MM.1S (cell line): ENCODE data around the gene ORAI2.

Experiments
- DNase-seq: peaks from one replicate; pipeline ENCODE4 v3.0.0-alpha.2; 2015
- H2AFZ ChIP-seq: fragments of 300-600 bp; sonication (generic); 2 replicates; pipeline ENCODE4 v1.6.0; 2016; ENCODE audit warnings: antibody characterized with exemption, low read length
- H3F3A ChIP-seq: fragments of 300-600 bp; sonication (generic); 2 replicates; pipeline ENCODE4 v1.6.1; 2016; ENCODE audit warnings: mild to moderate bottlenecking, antibody characterized with exemption, low read length, moderate library complexity, mixed read lengths; ENCODE audit not compliant: insufficient read depth
- H3K27ac ChIP-seq: fragments of 300-600 bp; sonication (generic); 2 replicates; pipeline ENCODE4 v1.5.1; 2016; ENCODE audit warnings: mild to moderate bottlenecking, low read length
- H3K27me3 ChIP-seq: fragments of 300-600 bp; sonication (generic); replicated peaks from 2 replicates; pipeline ENCODE4 v1.6.0; 2016; ENCODE audit warnings: low read length; ENCODE audit not compliant: insufficient read depth
- H3K36me3 ChIP-seq: fragments of 300-600 bp; sonication (generic); replicated peaks from 2 replicates; pipeline ENCODE4 v1.6.1; 2016; ENCODE audit warnings: mild to moderate bottlenecking, low read length, mixed read lengths; ENCODE audit not compliant: insufficient read depth
- H3K4me1 ChIP-seq: fragments of 300-600 bp; sonication (generic); 2 replicates; pipeline ENCODE4 v1.6.1; 2016; ENCODE audit warnings: low read length, mixed read lengths
- H3K4me2 ChIP-seq: fragments of 300-600 bp; sonication (generic); 2 replicates; pipeline ENCODE4 v1.6.0; 2016; ENCODE audit warnings: low read depth, low read length
- H3K4me3 ChIP-seq: fragments of 300-600 bp; sonication (generic); 2 replicates; pipeline ENCODE4 v1.5.1; 2016; ENCODE audit warnings: low read length, mixed read lengths
- H3K79me2 ChIP-seq: fragments of 300-600 bp; sonication (generic); 2 replicates; pipeline ENCODE4 v1.6.1; 2016; ENCODE audit warnings: mixed run types, low read length, mixed read lengths
- H3K9ac ChIP-seq: fragments of 300-600 bp; sonication (generic); 2 replicates; pipeline ENCODE4 v1.6.1; 2016; ENCODE audit warnings: low read length, mixed read lengths
- H3K9me2 ChIP-seq: fragments of 300-600 bp; sonication (generic); replicated peaks from 2 replicates; pipeline ENCODE4 v1.6.1; 2016; ENCODE audit warnings: mild to moderate bottlenecking, low read length, mixed read lengths; ENCODE audit not compliant: insufficient read depth
- H3K9me3 ChIP-seq: fragments of 300-600 bp; sonication (generic); replicated peaks from 2 replicates; pipeline ENCODE4 v1.6.1; 2016; ENCODE audit warnings: mild to moderate bottlenecking, low read length, mixed read lengths; ENCODE audit not compliant: insufficient read depth
- H4K20me1 ChIP-seq: fragments of 300-600 bp; sonication (generic); 2 replicates; pipeline ENCODE4 v1.6.1; 2016; ENCODE audit warnings: mild to moderate bottlenecking, low read length, moderate library complexity, mixed read lengths; ENCODE audit not compliant: insufficient read depth
- CTCF ChIP-seq: fragments of 300-600 bp; sonication (generic); IDR thresholded peaks from 2 replicates; pipeline ENCODE4 v1.5.1; 2016; ENCODE audit warnings: antibody characterized with exemption, low read length, mixed read lengths
- EZH2 ChIP-seq: fragments of 300-600 bp; sonication (generic); optimal IDR thresholded peaks from 2 replicates; pipeline ENCODE3; 2017; ENCODE audit warnings: low read depth, mild to moderate bottlenecking, antibody characterized with exemption, low read length, mixed read lengths
- EZH2phosphoT487 ChIP-seq: fragments of 300-600 bp; sonication (generic); IDR thresholded peaks from 2 replicates; pipeline ENCODE4 v1.6.1; 2018; ENCODE audit warnings: antibody characterized with exemption, low read length

ORAI2 gene

DNA sequence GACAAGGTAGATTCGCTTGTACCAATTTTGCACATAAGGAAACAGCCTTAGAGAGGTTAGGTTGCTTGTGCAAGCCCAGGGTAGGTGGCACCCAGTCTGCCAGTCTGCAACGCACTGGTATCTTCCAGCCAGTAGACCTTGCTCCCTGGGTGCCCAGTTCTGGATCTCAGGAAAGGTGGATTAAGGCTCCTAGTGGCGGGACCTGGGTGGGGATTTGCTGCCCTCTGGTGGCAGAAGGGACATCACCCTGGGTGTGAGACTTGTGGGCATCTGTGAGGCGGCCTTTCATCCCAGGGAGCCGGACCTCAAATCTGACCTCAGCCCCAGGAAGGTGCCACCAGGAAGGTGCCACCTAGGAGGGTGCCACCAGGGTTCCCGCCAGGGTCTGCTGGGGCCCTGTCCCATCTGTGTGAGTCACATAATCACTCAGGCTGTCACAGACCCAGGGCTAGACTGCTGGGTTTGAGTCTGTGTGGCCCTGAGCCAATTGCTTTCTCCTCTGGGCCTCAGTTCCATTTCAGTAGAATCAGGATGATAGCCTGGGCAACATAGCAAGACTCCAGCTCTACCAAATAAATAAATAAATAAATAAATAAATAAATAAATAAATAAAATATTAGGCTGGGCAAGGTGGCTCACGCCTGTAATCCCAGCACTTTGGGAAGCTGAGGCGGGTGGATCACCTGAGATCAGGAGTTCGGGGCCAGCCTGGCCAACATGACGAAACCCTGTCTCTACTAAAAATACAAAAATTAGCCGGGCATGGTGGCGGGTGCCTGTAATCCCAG, 42.5 kb upstream of the ORAI2 start:
- TF ChIP-seq CTCF (peak; percentile 90), EZH2 (no peak), EZH2phosphoT487 (no peak)
- Histone ChIP-seq H2AFZ (no peak overlapping the region), H3K79me2 (peaks cover 23% of the 10 kb centered on the region), H3K4me2 (no peak overlapping the region), H3K27ac (no peak overlapping the region), H3K4me1 (peaks cover 25% of the 10 kb centered on the region), H4K20me1 (no peaks in the 10 kb centered on the region), H3K27me3 (no peaks in the 10 kb centered on the region), H3K36me3 (no peaks in the 10 kb centered on the region), H3K9me3 (no peaks in the 10 kb centered on the region), H3K9me2 (no peaks in the 10 kb centered on the region), H3K4me3 (no peak overlapping the region), H3F3A (peaks cover 18% of the 10 kb centered on the region), H3K9ac (no peak overlapping the region)
- peak; percentile 72 for DNase-seq

DNA sequence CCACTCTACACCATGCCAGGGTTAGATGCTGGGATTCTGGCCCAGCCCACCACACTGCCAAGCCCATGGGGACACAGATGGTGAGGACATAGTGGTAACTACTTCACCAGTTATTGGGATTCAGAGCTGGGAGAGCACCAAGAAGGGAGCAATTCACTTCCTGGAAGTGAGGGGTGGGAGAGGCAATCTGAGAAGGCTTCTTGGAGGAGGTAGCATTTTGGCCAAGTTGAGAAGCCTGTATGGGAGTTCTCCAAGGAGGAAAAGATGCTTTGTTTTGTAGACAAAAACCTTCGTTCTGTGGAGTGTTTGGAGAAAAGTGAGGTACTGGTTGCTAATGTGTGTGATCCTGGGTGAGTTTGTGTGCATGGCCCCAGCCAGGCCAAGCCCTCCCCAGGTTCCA, 41.0 kb upstream of the ORAI2 start:
- TF ChIP-seq EZH2phosphoT487 (no peak), EZH2 (no peak), CTCF (no peak)
- H3K79me2 ChIP-seq = peaks cover 32% of the 10 kb centered on the region
- H3K4me1 ChIP-seq = peaks cover 29% of the 10 kb centered on the region
- H3K4me3 ChIP-seq = no peak overlapping the region
- peaks cover 19% of the 10 kb centered on the region for H3F3A ChIP-seq
- no peaks in the 10 kb centered on the region for H3K27me3 ChIP-seq
- H3K36me3 ChIP-seq = no peaks in the 10 kb centered on the region
- no peaks in the 10 kb centered on the region for H3K9me3 ChIP-seq
- no peak for DNase-seq
- H3K9me2 ChIP-seq = no peaks in the 10 kb centered on the region
- no peak overlapping the region for H3K9ac ChIP-seq
- no peak overlapping the region for H3K4me2 ChIP-seq
- no peaks in the 10 kb centered on the region for H4K20me1 ChIP-seq
- H2AFZ ChIP-seq = no peak overlapping the region
- no peak overlapping the region for H3K27ac ChIP-seq

- no peak for TF ChIP-seq EZH2phosphoT487
- TF ChIP-seq EZH2 = no peak
- TF ChIP-seq CTCF = no peak
- Histone ChIP-seq H3K9me2 (no peaks in the 10 kb centered on the region), H3K27me3 (no peaks in the 10 kb centered on the region), H3K4me3 (no peak overlapping the region), H3F3A (peaks cover 19% of the 10 kb centered on the region), H3K9ac (no peak overlapping the region), H3K27ac (no peak overlapping the region), H3K4me1 (peaks cover 24% of the 10 kb centered on the region), H3K9me3 (no peaks in the 10 kb centered on the region), H4K20me1 (no peaks in the 10 kb centered on the region), H2AFZ (no peak overlapping the region), H3K36me3 (no peaks in the 10 kb centered on the region), H3K79me2 (peaks cover 40% of the 10 kb centered on the region), H3K4me2 (no peak overlapping the region)
- no peak for DNase-seq
Observed at GRCh38 chr7:102393467-102393866, 39.9 kb upstream of the ORAI2 start.
